K562 (cell line): Measurements from ENCODE around the gene SCYL1. TPM values are rescaled to one million over a fixed set of nuclear protein-coding genes. Genes with fewer than 3 reads are reported as not detected.

Experiments used
- ARID1B ChIP-seq: fragments of 450-650 bp; IDR thresholded peaks from 2 replicates; pipeline ENCODE4 v1.6.1; 2016; ENCODE audit warnings: antibody characterized with exemption, mild to moderate bottlenecking, inconsistent platforms
- ATF3 ChIP-seq, 2 experiments: fragments of 450-650 bp in 1 of 2; sonication (generic) in 1 of 2; formaldehyde crosslinking in 1 of 2; IDR thresholded peaks in 1 of 2; conservative IDR thresholded peaks in 1 of 2; 2 replicates each; pipeline versions ENCODE4 v1.6.1 to v1.8.1; 2016 to 2023; ENCODE audit warnings: mild to moderate bottlenecking in 2 of 2, moderate library complexity in 2 of 2, inconsistent platforms in 1 of 2, missing genetic modification reagents in 1 of 2
- BMI1 ChIP-seq: fragments of 150-350 bp; IDR thresholded peaks from 2 replicates; pipeline ENCODE4 v1.6.1; 2014; ENCODE audit warnings: low read length
- CEBPB ChIP-seq: fragments of 450-650 bp; IDR thresholded peaks from 2 replicates; pipeline ENCODE4 v1.6.1; 2016; ENCODE audit warnings: missing genetic modification characterization, missing compliant biosample characterization
- CTBP1 ChIP-seq: fragments of 450-650 bp; IDR thresholded peaks from 2 replicates; pipeline ENCODE4 v1.6.1; 2016; ENCODE audit warnings: borderline replicate concordance
- DACH1 ChIP-seq: fragments of 450-650 bp; IDR thresholded peaks from 2 replicates; pipeline ENCODE4 v1.6.1; 2018; ENCODE audit not compliant: partially characterized antibody
- GABPB2 ChIP-seq: fragments of 250-450 bp; sonication (Bioruptor Pico); conservative IDR thresholded peaks from 2 replicates; pipeline ENCODE4 v1.5.1; 2021; ENCODE audit warnings: mild to moderate bottlenecking
- HLTF ChIP-seq: fragments of 450-650 bp; IDR thresholded peaks from 2 replicates; pipeline ENCODE4 v1.6.1; 2016
- HNRNPLL ChIP-seq: fragments of 200-400 bp; formaldehyde crosslinking; IDR thresholded peaks from 2 replicates; pipeline ENCODE4 v1.6.1; 2017; ENCODE audit warnings: low read length, low read depth, mild to moderate bottlenecking; ENCODE audit not compliant: poor library complexity, severe bottlenecking
- KLF10 ChIP-seq: fragments of 250-450 bp; sonication (Bioruptor Pico); IDR thresholded peaks from 2 replicates; pipeline ENCODE4 v1.6.1; 2021; ENCODE audit warnings: matching md5 sums
- MLLT1 ChIP-seq, 2 experiments: fragments of 450-650 bp; IDR thresholded peaks; 2 replicates each; pipeline ENCODE4 v1.6.1; 2016
- NFIC ChIP-seq: fragments of 450-650 bp; IDR thresholded peaks from 2 replicates; pipeline ENCODE4 v1.6.1; 2017; ENCODE audit warnings: mild to moderate bottlenecking, inconsistent platforms
- NR4A1 ChIP-seq, 2 experiments: fragments of 250-450 bp in 1 of 2; fragments of 450-650 bp in 1 of 2; sonication (Bioruptor Pico) in 1 of 2; IDR thresholded peaks; 2 replicates each; pipeline versions ENCODE4 v1.4.0 to v1.6.1; 2016 to 2020; ENCODE audit warnings: mild to moderate bottlenecking in 2 of 2, missing compliant biosample characterization in 1 of 2, missing genetic modification characterization in 1 of 2, moderate library complexity in 1 of 2
- RERE ChIP-seq: sonication (generic); formaldehyde crosslinking; IDR thresholded peaks from 2 replicates; pipeline ENCODE4 v1.8.0; 2023; ENCODE audit warnings: missing genetic modification reagents, mild to moderate bottlenecking, borderline replicate concordance
- TEAD4 ChIP-seq, 2 experiments: sonication (generic) in 1 of 2; formaldehyde crosslinking in 1 of 2; IDR thresholded peaks; 2 replicates each; pipeline versions ENCODE4 v1.6.1 to v1.8.0; 2012 to 2022; ENCODE audit warnings: borderline replicate concordance in 1 of 2, inconsistent platforms in 1 of 2, low read length in 1 of 2, mild to moderate bottlenecking in 1 of 2, missing genetic modification reagents in 1 of 2
- ZBTB17 ChIP-seq: fragments of 450-650 bp; formaldehyde crosslinking; IDR thresholded peaks from 2 replicates; pipeline ENCODE4 v1.4.0; 2020; ENCODE audit warnings: mild to moderate bottlenecking
- ZNF133 ChIP-seq: fragments of 250-450 bp; sonication (Bioruptor Pico); IDR thresholded peaks from 2 replicates; pipeline ENCODE4 v1.4.0; 2020; ENCODE audit warnings: mild to moderate bottlenecking
- ZNF217 ChIP-seq: sonication (generic); formaldehyde crosslinking; IDR thresholded peaks from 2 replicates; pipeline ENCODE4 v1.8.0; 2022; ENCODE audit warnings: mild to moderate bottlenecking, missing genetic modification reagents
- ZNF507 ChIP-seq: conservative IDR thresholded peaks from 2 replicates; pipeline ENCODE4 v1.6.1; 2017; ENCODE audit warnings: missing genetic modification characterization, missing compliant biosample characterization
- ZNF76 ChIP-seq: fragments of 250-450 bp; sonication (Bioruptor Pico); IDR thresholded peaks from 2 replicates; pipeline ENCODE4 v1.4.0; 2020; ENCODE audit warnings: mild to moderate bottlenecking, moderate library complexity, borderline replicate concordance
- polyA plus RNA-seq, 8 experiments: library from polyadenylated mRNA; depleted of rRNA in 4 of 8; stranded (reverse) in 5 of 8; unstranded in 3 of 8; fragments of >200 nt; fragmentation: Nextera tagmentation in 2 of 8; fragmentation: Illumina TruSeq in 1 of 8; extraction: Ambion mirVana in 2 of 8; extraction: Trizol in 1 of 8; gene quantifications; 2 replicates each; pipeline versions ENCODE4 v1.2.1 to v1.2.3, GENCODE V29; 2011 to 2014; ENCODE audit warnings: inconsistent platforms in 1 of 8, missing spikeins in 1 of 8
- total RNA-seq, 7 experiments: library from RNA; depleted of rRNA in 6 of 7; stranded (reverse); fragments of >200 nt in 6 of 7; fragmentation: Illumina TruSeq in 2 of 7; extraction: Trizol in 2 of 7; gene quantifications; 2 replicates each; pipeline versions ENCODE4 v1.2.1 to v1.2.3, GENCODE V29; 2011 to 2021; ENCODE audit warnings: low replicate concordance in 1 of 7

Gene SCYL1
- total and polyA plus RNA-seq, 9 of the 15 experiments (the other 6 are each of a cell fraction or from before 2014, with no cell fraction given), result 1.9 to 145 (median 57.6) TPM

- no peak for TF ChIP-seq RERE
- TF ChIP-seq ZNF507 (tag), result no peak
- TF ChIP-seq HNRNPLL, result no peak
- TF ChIP-seq GABPB2 (CRISPR knock-in tag), result no peak
- no peak; the same call in 1 of the 2 replicates for TF ChIP-seq TEAD4 (IDR thresholded peaks at IDR 0.05; ENCODE audit: low read length)
- TF ChIP-seq TEAD4 (CRISPR knock-in tag; IDR thresholded peaks at IDR 0.05; ENCODE audit: borderline replicate concordance), result no peak
- TF ChIP-seq ZNF76 (CRISPR knock-in tag), result peak; percentile 66; the same call in 1 of the 2 replicates
- TF ChIP-seq MLLT1 (IDR thresholded peaks at IDR 0.05), result peak; percentile 9 to 72; a peak in 3 of 4 replicates
- TF ChIP-seq KLF10 (CRISPR knock-in tag), result no peak
- no peak for TF ChIP-seq HLTF
- TF ChIP-seq ZNF217 (CRISPR knock-in tag), result no peak
- no peak for TF ChIP-seq ATF3 (IDR thresholded peaks at IDR 0.05)
- no peak for TF ChIP-seq ATF3 (CRISPR knock-in tag; conservative IDR thresholded peaks at IDR 0.05)
- TF ChIP-seq BMI1, result no peak
- TF ChIP-seq DACH1, result no peak
- TF ChIP-seq NR4A1 (CRISPR knock-in tag; IDR thresholded peaks at IDR 0.05), result 0 out of 2 replicates have a peak, but pooled peaks have one; percentile 48
- peak; percentile 74; the same call in 1 of the 2 replicates for TF ChIP-seq NR4A1 (tag; IDR thresholded peaks at IDR 0.05)
- TF ChIP-seq ARID1B, result peak; percentile 18; the same call in 1 of the 2 replicates
- TF ChIP-seq CTBP1, result peak; percentile 79; the same call in 1 of the 2 replicates
- TF ChIP-seq CEBPB, result peak; percentile 72
- no peak for TF ChIP-seq ZNF133 (CRISPR knock-in tag)
- TF ChIP-seq ZBTB17, result peak; percentile 46
- TF ChIP-seq NFIC, result no peak; the same call in 1 of the 2 replicates
Measured at GRCh38 chr11:65478388-65479183, 46.3 kb upstream of the SCYL1 start (continued).
